ENCODE measurements around the gene C18orf63.
"Not testable (repeated sequence)": the region's sequence is repeated elsewhere in the genome, so short reads cannot be mapped to it uniquely, and the experiment has no call there.

C18orf63 gene

GRCh38 chr18:74315464-74316256 lies at the start of gene C18orf63:
C18orf63 (plus strand) TSS chr18:74315839; CDS start chr18:74317866, 2,027 bp downstream.
- no peak for DNase-seq

- no peak for DNase-seq
Observed at GRCh38 chr18:74266161-74266560, 49.5 kb upstream of the C18orf63 start.

- no peak for DNase-seq
Observed at GRCh38 chr18:74268175-74268574, 47.5 kb upstream of the C18orf63 start.

GRCh38 chr18:74268933-74269620 lies 46.6 kb upstream of the C18orf63 start:
- DNase-seq = no peak

- DNase-seq = no peak
Observed at GRCh38 chr18:74271635-74272034, 44.0 kb upstream of the C18orf63 start.

- no peak for DNase-seq
Observed at GRCh38 chr18:74273394-74273793, 42.2 kb upstream of the C18orf63 start.

GRCh38 chr18:74274700-74275099 lies 40.9 kb upstream of the C18orf63 start:
- no peak for DNase-seq

- no peak for DNase-seq
Observed at GRCh38 chr18:74275736-74276135, 39.9 kb upstream of the C18orf63 start.

GRCh38 chr18:74276609-74277008 lies 39.0 kb upstream of the C18orf63 start:
- no peak for DNase-seq

- DNase-seq = no peak
Observed at GRCh38 chr18:74277296-74277695, 38.3 kb upstream of the C18orf63 start.

- no peak for DNase-seq
Observed at GRCh38 chr18:74278058-74278457, 37.6 kb upstream of the C18orf63 start.

GRCh38 chr18:74278983-74279382 lies 36.7 kb upstream of the C18orf63 start:
- DNase-seq = no peak

GRCh38 chr18:74281011-74281979 lies 34.3 kb upstream of the C18orf63 start:
- DNase-seq = no peak

- DNase-seq = no peak
Observed at GRCh38 chr18:74281980-74282754, 33.5 kb upstream of the C18orf63 start.

- no peak for DNase-seq
Observed at GRCh38 chr18:74282755-74283554, 32.7 kb upstream of the C18orf63 start.

- no peak for DNase-seq
Observed at GRCh38 chr18:74283646-74284045, 32.0 kb upstream of the C18orf63 start.

- DNase-seq = peak in 7 of 56 donors; percentile 10 to 26 (median 14)
Observed at GRCh38 chr18:74284191-74284979, 31.3 kb upstream of the C18orf63 start.

GRCh38 chr18:74284980-74285355 lies 30.7 kb upstream of the C18orf63 start:
- DNase-seq = no peak

- DNase-seq = not testable (repeated sequence)
Observed at GRCh38 chr18:74285583-74285982, 30.1 kb upstream of the C18orf63 start.
